NCI-H146 (cell line): ENCODE data around the gene USP8.
"Not testable (repeated sequence)": the region's sequence is repeated elsewhere in the genome, so short reads cannot be mapped to it uniquely, and the experiment has no call there.

ENCODE experiments used
- DNase-seq: peaks from one replicate; lab custom pipeline; 2025; lab: John Stamatoyannopoulos, UW

USP8 gene

GRCh38 chr15:50440932-50441331 is 16.7 kb downstream of the USP8 start:
- no peak for DNase-seq

- DNase-seq: no peak
Observed at GRCh38 chr15:50452927-50453326, 28.7 kb downstream of the USP8 start.

- DNase-seq: no peak
Observed at GRCh38 chr15:50458348-50459112, 34.3 kb downstream of the USP8 start.

- no peak for DNase-seq
Observed at GRCh38 chr15:50463423-50464358, 39.5 kb downstream of the USP8 start.

- no peak for DNase-seq
Observed at GRCh38 chr15:50471072-50471471, 46.9 kb downstream of the USP8 start.

GRCh38 chr15:50476143-50476542 is 51.9 kb downstream of the USP8 start:
- no peak for DNase-seq

- DNase-seq: no peak
Observed at GRCh38 chr15:50484781-50485180, 60.6 kb downstream of the USP8 start.

- no peak for DNase-seq
Observed at GRCh38 chr15:50485389-50485788, 61.2 kb downstream of the USP8 start.

- DNase-seq: no peak
Observed at GRCh38 chr15:50487287-50487686, 63.1 kb downstream of the USP8 start.

- DNase-seq: no peak
Observed at GRCh38 chr15:50493625-50494024, 69.4 kb downstream of the USP8 start.

GRCh38 chr15:50494547-50494946 is 70.3 kb downstream of the USP8 start:
- not testable (repeated sequence) for DNase-seq

GRCh38 chr15:50496692-50497091 is 72.5 kb downstream of the USP8 start:
- DNase-seq: no peak

GRCh38 chr15:50500352-50500751 is 76.1 kb downstream of the USP8 start:
- DNase-seq: no peak

- no peak for DNase-seq
Observed at GRCh38 chr15:50501815-50502214, 77.6 kb downstream of the USP8 start.

- no peak for DNase-seq
Observed at GRCh38 chr15:50503144-50503543, 78.9 kb downstream of the USP8 start.

- DNase-seq: not testable (repeated sequence)
Observed at GRCh38 chr15:50505656-50506055, 81.5 kb downstream of the USP8 start.

- no peak for DNase-seq
Observed at GRCh38 chr15:50506121-50506520, 81.9 kb downstream of the USP8 start.

- DNase-seq: no peak
Observed at GRCh38 chr15:50513001-50513400, 88.8 kb downstream of the USP8 start.

- DNase-seq: no peak
Observed at GRCh38 chr15:50519740-50520425, 95.7 kb downstream of the USP8 start.

GRCh38 chr15:50523851-50524251 is 99.6 kb downstream of the USP8 start:
- no peak for DNase-seq

- DNase-seq: no peak
Observed at GRCh38 chr15:50531163-50531562, 107.0 kb downstream of the USP8 start.

- no peak for DNase-seq
Observed at GRCh38 chr15:50531766-50532165, 107.6 kb downstream of the USP8 start.

GRCh38 chr15:50542887-50543210 is 118.6 kb downstream of the USP8 start:
- DNase-seq: no peak
